GM08714 (cell line): ENCODE data around the gene PSMB2.

Source experiments
- H3K4me3 ChIP-seq: fragments of 200-500 bp; sonication (Bioruptor generic); 2 replicates; pipeline ENCODE4 v1.5.1; 2014; ENCODE audit warnings: mild to moderate bottlenecking, low read length, inconsistent platforms
- ZNF274 ChIP-seq: IDR thresholded peaks from 2 replicates; pipeline ENCODE4 v1.6.1; 2012; ENCODE audit warnings: mild to moderate bottlenecking, low read depth, low read length

Gene PSMB2

DNA sequence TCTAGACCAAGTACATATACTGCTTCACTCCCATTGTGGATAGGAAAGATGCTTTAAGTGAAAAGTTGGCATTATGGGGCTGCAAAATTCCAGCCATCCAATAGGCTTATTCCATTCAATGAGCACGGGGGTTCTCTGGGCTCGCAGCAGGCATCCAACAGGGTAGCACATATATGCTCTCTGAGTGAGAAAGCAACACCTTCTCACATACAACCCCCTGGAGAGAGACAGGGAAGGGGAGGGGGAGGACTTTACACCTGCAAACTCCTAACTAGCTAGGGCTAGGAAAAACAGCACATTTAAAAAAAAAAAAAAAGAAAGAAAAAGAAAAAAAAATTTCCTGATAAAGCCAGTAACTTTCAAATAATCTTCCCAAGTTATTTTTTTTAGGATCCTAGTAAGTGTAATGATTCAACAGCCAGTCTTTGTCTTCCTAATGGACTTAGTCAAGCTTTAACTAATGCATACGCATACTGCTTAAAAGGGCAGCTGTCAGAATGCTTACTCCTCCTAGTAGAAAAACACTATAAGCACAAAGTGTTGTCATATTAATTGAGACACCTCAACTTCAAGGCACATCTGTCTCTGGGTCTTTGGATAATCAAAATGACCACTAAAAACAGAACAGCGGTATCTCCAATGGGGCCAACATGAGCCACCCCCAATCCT lies 18.7 kb downstream of the PSMB2 start:
- no peak overlapping the region for H3K4me3 ChIP-seq
- no peak for TF ChIP-seq ZNF274

- H3K4me3 ChIP-seq: no peak overlapping the region
- TF ChIP-seq ZNF274: no peak
Observed at GRCh38 chr1:35619237-35620121, 21.8 kb downstream of the PSMB2 start.

GRCh38 chr1:35615440-35615839 lies 25.9 kb downstream of the PSMB2 start:
- TF ChIP-seq ZNF274: no peak
- H3K4me3 ChIP-seq: no peak overlapping the region

DNA sequence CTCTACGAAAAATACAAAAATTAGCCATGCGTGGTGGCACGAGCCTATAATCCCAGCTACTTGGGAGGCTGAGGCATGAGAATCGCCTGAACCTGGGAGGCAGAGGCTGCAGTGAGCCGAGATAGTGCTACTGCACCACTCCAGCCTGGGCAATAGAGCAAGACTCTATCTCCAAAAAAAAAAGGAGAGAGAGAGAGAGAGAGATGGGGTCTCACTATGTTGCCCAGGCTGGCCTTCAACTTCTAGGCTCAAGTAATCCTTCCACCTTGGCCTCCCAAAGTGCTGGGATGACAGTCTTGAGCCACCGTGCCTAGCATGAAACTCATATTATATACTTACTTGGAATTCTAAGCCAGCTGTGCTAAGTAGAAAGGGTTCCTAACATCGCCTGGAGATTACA lies 29.7 kb downstream of the PSMB2 start:
- no peak overlapping the region for H3K4me3 ChIP-seq
- no peak for TF ChIP-seq ZNF274

- no peak for TF ChIP-seq ZNF274
- no peak overlapping the region for H3K4me3 ChIP-seq
Observed at GRCh38 chr1:35605867-35606182, 35.5 kb downstream of the PSMB2 start.

GRCh38 chr1:35605071-35605866 lies 36.1 kb downstream of the PSMB2 start:
- TF ChIP-seq ZNF274: no peak
- H3K4me3 ChIP-seq: no peak overlapping the region

DNA sequence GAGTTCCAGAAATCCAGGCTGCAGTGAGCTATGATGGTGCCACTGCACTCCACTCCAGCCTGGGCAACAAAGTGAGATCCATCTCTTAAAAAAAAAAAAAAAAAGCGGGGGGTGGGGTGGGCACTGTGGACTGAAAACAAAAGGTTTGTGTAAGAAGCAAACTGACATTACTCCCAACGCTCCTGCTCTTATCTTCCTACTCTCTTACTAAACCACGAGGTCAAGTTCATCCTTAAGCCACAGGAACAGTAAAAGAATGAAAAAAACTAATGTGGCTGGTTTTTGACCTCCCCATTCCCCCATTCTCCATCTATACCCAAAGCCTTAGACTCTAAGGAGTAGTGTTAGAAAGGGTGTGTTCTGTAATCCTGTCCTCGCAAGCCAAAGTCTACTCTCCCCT lies 37.4 kb downstream of the PSMB2 start:
- TF ChIP-seq ZNF274: no peak
- H3K4me3 ChIP-seq: no peak overlapping the region

GRCh38 chr1:35603468-35603867 lies 37.9 kb downstream of the PSMB2 start:
- no peak overlapping the region for H3K4me3 ChIP-seq

GRCh38 chr1:35600593-35600992 lies 40.7 kb downstream of the PSMB2 start:
- no peak for TF ChIP-seq ZNF274
- H3K4me3 ChIP-seq: no peak overlapping the region

More at GRCh38 chr1:35603468-35603867, 37.9 kb downstream of the PSMB2 start:
- no peak for TF ChIP-seq ZNF274

DNA sequence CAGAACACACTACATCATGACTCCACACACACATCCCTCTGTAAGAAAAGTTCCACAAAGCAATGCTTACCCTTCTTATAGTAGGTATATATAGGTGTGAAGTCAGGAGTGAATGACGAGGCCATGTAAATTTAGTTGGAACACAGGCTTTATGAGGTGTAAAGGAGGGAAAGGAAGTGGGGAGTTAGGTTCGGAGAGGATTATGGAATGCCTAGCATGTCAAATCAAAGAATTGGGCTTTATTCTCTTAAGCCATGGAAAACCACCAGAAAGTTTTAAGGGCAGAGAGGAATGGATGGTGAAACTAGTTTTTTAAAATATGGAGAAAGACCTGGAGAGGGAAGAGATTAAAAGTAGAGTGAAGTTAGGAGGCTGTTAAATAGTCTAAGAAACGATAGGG lies 41.9 kb downstream of the PSMB2 start:
- H3K4me3 ChIP-seq: no peak overlapping the region
- TF ChIP-seq ZNF274: no peak

DNA sequence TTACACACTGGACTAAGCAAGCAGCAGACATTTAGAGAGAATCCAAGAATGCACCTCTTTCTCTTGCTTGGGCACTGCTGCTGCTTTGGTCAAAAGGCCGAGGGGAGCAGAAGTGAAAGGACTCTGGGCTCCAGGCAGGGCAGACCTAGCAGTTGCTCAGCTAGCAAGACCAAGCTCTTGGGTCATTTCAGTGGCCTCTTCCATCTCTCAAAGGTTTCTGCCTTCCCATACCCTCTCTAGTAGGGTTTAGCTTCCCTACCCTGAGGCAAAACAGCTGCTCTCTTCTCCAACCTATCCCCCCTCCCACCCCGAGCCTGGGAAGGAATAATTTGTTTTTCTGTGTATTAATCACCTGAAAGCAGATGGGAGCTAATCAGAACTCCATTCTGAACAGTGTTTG lies 42.4 kb downstream of the PSMB2 start:
- H3K4me3 ChIP-seq: no peak overlapping the region
- no peak for TF ChIP-seq ZNF274

- no peak overlapping the region for H3K4me3 ChIP-seq
- TF ChIP-seq ZNF274: no peak
Observed at GRCh38 chr1:35597870-35598269, 43.5 kb downstream of the PSMB2 start.

- H3K4me3 ChIP-seq: no peak overlapping the region
- TF ChIP-seq ZNF274: no peak
Observed at GRCh38 chr1:35595684-35596083, 45.6 kb downstream of the PSMB2 start.

DNA sequence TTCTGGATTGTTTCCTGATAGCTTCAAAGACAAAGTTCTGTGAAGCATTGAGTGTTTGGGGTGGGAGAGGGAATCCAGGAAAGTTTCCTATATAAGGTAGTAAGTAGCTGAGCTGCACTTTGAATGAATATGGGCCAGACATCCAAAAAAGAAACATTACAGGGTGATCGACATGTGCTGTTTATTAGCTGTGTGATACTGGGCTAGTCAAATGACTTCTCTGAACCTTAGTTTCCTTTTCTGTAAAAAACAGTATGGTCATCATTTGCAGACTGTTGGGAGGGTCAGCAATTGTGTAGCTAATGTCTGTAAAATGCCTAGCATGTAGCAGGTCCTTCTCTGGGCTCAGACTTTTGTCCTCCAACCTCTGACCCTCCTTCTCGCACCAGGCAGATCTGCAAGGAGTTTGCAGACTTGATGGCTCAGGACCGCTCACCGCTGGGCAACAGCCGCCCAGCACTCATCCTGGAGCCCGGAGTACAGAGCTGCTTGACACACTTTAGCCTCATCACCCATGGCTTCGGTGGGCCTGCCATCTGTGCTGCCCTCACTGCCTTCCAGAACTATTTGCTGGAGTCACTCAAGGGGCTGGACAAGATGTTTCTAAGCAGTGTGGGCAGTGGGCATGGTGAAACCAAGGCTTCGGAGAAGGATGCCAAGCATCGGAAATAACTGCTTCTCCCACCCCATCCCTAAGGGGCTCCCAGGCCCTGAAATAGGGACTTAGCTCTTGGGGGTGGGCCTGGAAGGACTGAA lies 47.1 kb downstream of the PSMB2 start:
- H3K4me3 ChIP-seq: no peak overlapping the region
- no peak for TF ChIP-seq ZNF274
